ENCODE measurements around the gene OR5AC2.

Gene OR5AC2

DNA sequence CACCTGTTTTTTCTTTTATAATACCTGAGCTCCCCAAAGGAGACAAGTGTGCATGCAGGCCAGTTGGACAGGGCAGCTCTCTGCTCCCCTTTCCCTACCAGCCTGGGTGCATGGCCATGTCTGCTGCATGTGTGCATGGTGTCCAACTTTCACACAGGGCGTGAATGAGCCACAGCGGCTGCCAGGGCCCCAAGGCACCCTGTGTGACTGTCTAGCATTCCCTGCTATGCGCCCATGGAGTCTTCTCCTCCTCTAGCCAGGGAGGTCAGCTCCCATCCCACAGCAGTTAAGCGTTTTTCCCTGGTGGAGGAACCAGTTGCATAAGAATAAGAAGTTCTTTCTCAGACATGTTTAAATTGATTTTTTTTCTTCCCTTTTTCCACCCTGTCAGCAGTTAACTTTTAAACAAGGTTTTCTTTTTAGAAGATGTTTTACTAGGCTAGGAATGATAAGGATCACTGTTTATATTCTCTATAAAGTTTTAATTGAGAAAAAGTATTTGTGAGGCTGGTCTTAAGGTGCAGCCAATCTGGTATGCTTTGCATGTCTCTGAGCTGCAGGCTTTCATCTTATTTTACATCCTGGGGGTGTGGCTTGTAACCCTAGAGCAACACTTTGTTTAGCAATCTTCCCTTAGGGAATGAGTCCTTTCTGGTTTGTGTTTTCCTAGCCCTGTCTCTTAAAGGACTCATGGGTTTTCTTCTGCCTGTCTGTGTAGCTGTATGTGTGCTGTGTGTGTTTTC lies 23.0 kb downstream of the OR5AC2 start:
- no peaks in the 10 kb centered on the region for H3K4me1 Mint-ChIP-seq
- H3K4me3 Mint-ChIP-seq, result no peak overlapping the region
- ATAC-seq (no peak), DNase-seq (ENCODE audit: low spot score in 2 of 2) (no peak)
- H3K9me3 Mint-ChIP-seq, result no peaks in the 10 kb centered on the region
- H3K36me3 Mint-ChIP-seq, result no peaks in the 10 kb centered on the region
- no peak overlapping the region for H3K27ac Mint-ChIP-seq

DNA sequence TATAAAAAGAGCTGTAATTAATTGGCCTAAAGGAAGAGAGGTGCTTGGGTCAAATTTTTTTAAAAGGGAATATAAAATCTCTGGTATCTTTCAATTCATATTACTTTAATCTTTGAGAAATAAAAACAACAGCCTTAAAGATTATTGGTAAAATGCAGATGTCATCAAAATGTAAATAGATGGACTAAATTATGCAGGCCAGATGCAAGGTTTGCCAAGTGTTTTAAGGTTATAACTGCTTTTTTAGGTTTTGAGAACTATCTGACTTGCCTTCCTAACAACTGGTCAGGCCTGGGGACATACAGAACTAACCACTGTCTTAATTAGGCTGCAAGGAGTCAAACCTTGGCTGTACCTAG lies 23.6 kb downstream of the OR5AC2 start:
- DNase-seq (ENCODE audit: low spot score in 2 of 2), result no peak
- ATAC-seq, result no peak
- H3K27ac Mint-ChIP-seq, result no peak overlapping the region
- H3K4me1 Mint-ChIP-seq, result no peaks in the 10 kb centered on the region
- H3K36me3 Mint-ChIP-seq, result no peaks in the 10 kb centered on the region
- H3K4me3 Mint-ChIP-seq, result no peak overlapping the region
- no peaks in the 10 kb centered on the region for H3K9me3 Mint-ChIP-seq

DNA sequence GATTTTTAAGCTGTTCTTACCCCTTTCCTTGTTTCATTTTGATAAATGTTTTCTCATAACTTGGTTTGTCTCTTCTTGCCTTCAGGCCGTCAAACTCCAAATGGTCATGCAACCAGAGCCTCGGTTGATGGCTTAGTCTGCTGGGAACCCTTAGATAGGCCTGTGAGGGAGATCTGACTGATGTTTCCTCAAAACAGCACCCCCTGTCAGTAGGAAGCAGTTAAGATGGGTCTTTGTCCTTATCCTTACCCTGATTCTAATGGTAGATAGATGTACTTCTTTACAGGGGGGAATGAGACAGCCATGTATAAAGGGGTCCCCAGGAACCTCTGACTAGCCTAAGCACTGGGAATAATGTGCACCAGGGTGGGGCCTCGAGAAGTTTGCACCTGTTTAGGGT lies 27.3 kb downstream of the OR5AC2 start:
- no peaks in the 10 kb centered on the region for H3K9me3 Mint-ChIP-seq
- H3K27ac Mint-ChIP-seq, result no peak overlapping the region
- DNase-seq (ENCODE audit: low spot score in 2 of 2) (no peak), ATAC-seq (no peak)
- H3K4me3 Mint-ChIP-seq, result no peak overlapping the region
- no peaks in the 10 kb centered on the region for H3K4me1 Mint-ChIP-seq
- H3K36me3 Mint-ChIP-seq, result no peaks in the 10 kb centered on the region

DNA sequence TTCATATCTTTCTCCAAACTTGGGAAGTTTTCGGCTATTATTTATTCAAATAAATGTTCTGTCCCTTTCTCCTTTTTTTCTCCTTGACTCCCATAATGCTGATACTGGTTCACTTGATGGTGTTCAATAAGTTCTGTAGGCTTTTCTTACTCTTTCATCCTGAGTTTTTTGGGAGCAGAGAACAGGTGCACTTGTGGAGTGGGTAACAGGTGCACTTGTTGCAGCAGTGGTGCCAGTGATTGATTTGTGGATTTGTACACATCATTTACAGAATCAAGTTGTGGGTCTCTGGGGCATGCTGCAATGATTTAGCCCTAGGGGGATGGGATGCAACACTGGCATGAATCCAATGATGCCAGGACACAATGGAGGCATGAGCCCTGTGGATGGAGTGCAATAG lies 28.7 kb downstream of the OR5AC2 start:
- no peaks in the 10 kb centered on the region for H3K4me1 Mint-ChIP-seq
- no peak overlapping the region for H3K4me3 Mint-ChIP-seq
- no peak for DNase-seq (ENCODE audit: low spot score in 2 of 2)
- H3K27ac Mint-ChIP-seq, result no peak overlapping the region
- no peaks in the 10 kb centered on the region for H3K9me3 Mint-ChIP-seq
- no peaks in the 10 kb centered on the region for H3K36me3 Mint-ChIP-seq
- no peak for ATAC-seq

DNA sequence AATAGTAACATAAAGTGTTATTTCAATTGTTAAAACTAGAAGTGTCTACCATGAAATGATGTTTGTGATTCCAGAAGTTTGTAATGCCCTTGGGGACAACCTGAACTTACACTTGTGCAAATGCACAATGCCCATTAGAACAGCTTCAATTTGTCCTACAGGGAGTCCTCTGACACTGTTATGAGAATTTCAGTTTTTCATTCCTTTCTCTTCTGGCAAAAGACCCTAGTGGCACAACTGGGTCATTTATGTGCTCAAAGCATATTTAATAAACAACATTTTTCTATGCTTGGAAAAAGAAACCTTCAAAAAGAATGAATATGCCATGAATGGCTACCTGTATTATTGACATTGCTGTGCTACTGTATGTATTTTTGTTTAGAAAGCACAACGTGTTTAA lies 43.4 kb downstream of the OR5AC2 start, which contains the start of gene OR5H1:
Gene OR5H1, plus strand, starts transcription at position 301 of the 400 bp plus-strand sequence. CDS start 1,977 bp downstream, outside the sequence.
- Mint-ChIP-seq H3K4me1 (no peaks in the 10 kb centered on the region), H3K9me3 (no peaks in the 10 kb centered on the region), H3K27ac (no peak within 1 kb of the TSS), H3K36me3 (no peaks in the 10 kb centered on the region), H3K4me3 (no peak within 1 kb of the TSS)
- no peak for DNase-seq (ENCODE audit: low spot score in 2 of 2)
- no peak for ATAC-seq

DNA sequence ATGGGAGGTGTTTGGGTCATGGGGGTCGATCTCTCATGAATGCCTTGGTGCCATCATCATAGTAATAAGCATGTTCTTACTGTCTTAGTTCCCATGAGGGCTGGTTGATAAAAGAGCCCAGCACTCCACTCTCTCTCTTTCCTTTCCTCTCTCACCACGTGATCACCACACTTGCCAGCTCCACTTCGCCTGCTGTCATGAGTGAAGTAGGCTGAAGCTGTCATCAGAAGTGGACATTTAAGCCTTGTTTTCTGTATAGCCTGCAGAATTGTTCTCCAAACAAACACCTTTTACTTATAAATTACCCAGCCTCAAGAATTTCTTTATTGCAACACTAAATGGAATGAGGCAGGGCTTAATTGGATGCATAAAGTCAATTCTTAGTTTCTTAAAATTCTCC lies 49.7 kb downstream of the OR5AC2 start:
- no peak overlapping the region for H3K4me3 Mint-ChIP-seq
- no peak overlapping the region for H3K27ac Mint-ChIP-seq
- DNase-seq (ENCODE audit: low spot score in 2 of 2), result no peak
- H3K36me3 Mint-ChIP-seq, result no peaks in the 10 kb centered on the region
- H3K9me3 Mint-ChIP-seq, result no peaks in the 10 kb centered on the region
- ATAC-seq, result no peak
- H3K4me1 Mint-ChIP-seq, result no peaks in the 10 kb centered on the region
